ENCODE measurements around the gene GAS6.
"Not testable (repeated sequence)": the region's sequence is repeated elsewhere in the genome, so short reads cannot be mapped to it uniquely, and the experiment has no call there.

Gene GAS6

GRCh38 chr13:113886561-113887112 is 22.8 kb upstream of the GAS6 start:
- no peak for DNase-seq

GRCh38 chr13:113884821-113885220 is 20.9 kb upstream of the GAS6 start:
- no peak for DNase-seq

- DNase-seq: no peak
Measured at GRCh38 chr13:113883921-113884804, 20.3 kb upstream of the GAS6 start.

GRCh38 chr13:113883314-113883811 is 19.5 kb upstream of the GAS6 start:
- DNase-seq: no peak

GRCh38 chr13:113882716-113883115 is 18.8 kb upstream of the GAS6 start:
- no peak for DNase-seq

- no peak for DNase-seq
Measured at GRCh38 chr13:113882267-113882630, 18.4 kb upstream of the GAS6 start.

GRCh38 chr13:113881614-113882266 is 17.9 kb upstream of the GAS6 start:
- DNase-seq: no peak

- DNase-seq: no peak
Measured at GRCh38 chr13:113880651-113881611, 17.1 kb upstream of the GAS6 start.

GRCh38 chr13:113879494-113880360 is 15.9 kb upstream of the GAS6 start:
- no peak for DNase-seq

- no peak for DNase-seq
Measured at GRCh38 chr13:113879017-113879416, 15.1 kb upstream of the GAS6 start.

GRCh38 chr13:113877149-113877990 is 13.5 kb upstream of the GAS6 start:
- no peak for DNase-seq

GRCh38 chr13:113876346-113877148 is 12.7 kb upstream of the GAS6 start:
- DNase-seq: no peak

GRCh38 chr13:113875837-113876281 is 12.0 kb upstream of the GAS6 start:
- DNase-seq: no peak

GRCh38 chr13:113875429-113875815 is 11.5 kb upstream of the GAS6 start:
- no peak for DNase-seq

- DNase-seq: no peak
Measured at GRCh38 chr13:113874579-113875428, 10.9 kb upstream of the GAS6 start.

- no peak for DNase-seq
Measured at GRCh38 chr13:113874177-113874576, 10.3 kb upstream of the GAS6 start.

GRCh38 chr13:113869263-113869662 is 5.4 kb upstream of the GAS6 start:
- DNase-seq: no peak

- DNase-seq: not testable (repeated sequence)
Measured at GRCh38 chr13:113867913-113868312, 4.0 kb upstream of the GAS6 start.

- no peak for DNase-seq
Measured at GRCh38 chr13:113865427-113865826, 1.6 kb upstream of the GAS6 start.
